ENCODE measurements around the gene PYDC1.
"Not testable (repeated sequence)": the region's sequence is repeated elsewhere in the genome, so short reads cannot be mapped to it uniquely, and the experiment has no call there.

Gene PYDC1

GRCh38 chr16:31245598-31245997, 28.7 kb upstream of the PYDC1 start:
- H3K9ac ChIP-seq (ENCODE audit: low read depth, low read length); H3K9me3 ChIP-seq (replicated peaks; ENCODE audit: low read length); H3K4me3 ChIP-seq (ENCODE audit: low read length); H3K36me3 ChIP-seq (ENCODE audit: insufficient read depth, low read length); H3K4me1 ChIP-seq (ENCODE audit: control insufficient read depth, insufficient read depth, low read length); H3K4me2 ChIP-seq (ENCODE audit: low read length): not testable (repeated sequence)
- H3K27me3 ChIP-seq (ENCODE audit: control insufficient read depth, insufficient read depth, low read length), result peaks cover 21% of the 10 kb centered on the region

DNA sequence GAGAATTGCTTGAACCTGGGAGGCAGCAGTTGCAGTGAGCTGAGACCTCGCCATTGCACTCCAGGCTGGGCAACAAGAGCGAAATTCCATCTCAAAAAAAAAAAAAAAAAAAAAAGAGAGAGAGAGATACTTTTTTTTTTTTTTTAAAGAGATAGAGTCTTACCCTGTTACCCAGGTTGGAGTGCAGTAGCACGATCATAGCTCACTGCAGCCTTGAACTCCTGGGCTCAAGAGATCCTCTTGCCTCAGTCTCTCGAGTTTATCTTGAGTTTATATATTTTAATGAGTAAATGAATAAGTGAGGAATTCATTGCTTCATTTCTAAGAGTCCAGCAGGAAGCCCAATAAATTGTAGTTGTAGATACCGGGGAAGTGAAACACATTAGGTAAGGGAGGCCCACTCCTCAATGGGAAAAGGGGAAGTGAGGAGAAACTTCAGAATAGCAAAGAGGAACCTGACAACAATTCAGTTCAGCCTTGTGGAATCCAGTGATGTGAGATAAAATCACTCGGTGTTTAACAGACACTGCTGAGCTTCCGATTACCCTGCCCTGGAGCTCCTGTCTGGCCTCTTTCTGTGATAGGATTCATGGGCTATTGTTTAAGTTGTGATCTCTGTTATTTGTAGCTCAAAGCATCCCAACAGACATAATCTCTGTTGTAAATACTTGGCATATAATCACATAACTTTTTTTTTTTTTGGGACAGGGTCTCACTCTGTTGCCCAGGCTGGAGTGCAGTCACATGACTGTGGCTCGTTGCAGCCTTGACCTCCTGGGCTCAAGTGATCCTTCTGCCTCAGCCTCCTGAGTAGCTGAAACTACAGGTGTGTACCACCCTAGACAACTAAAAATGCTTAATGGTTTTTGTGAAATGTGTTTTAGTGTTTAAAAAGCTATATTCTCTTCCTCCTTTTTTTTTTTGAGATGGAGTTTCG, 27.1 kb upstream of the PYDC1 start:
- H3K4me1 ChIP-seq (ENCODE audit: control insufficient read depth, insufficient read depth, low read length), result no peaks in the 10 kb centered on the region
- H3K4me3 ChIP-seq (ENCODE audit: low read length), result no peak overlapping the region

DNA sequence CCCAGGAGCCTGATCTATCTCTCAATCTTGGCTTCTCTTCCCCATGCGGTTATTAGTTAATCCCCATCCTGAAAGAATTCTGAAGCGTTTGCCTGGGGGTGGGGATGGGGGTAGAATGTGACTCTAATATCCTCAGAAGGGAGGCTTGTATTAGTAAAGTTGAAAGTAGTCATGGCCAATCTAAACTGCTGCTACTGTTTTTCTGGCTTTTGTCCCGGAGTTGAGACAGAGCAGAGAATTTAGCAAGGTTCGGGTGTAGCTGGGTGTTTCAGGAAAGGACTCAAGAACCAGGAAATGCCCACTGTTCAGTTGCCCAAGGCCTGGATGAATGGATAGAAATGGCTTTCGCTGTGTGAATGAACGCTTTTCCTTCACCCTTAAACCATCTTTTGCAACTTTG, 25.3 kb upstream of the PYDC1 start:
- H3K9me3 ChIP-seq (replicated peaks; ENCODE audit: low read length), result no peaks in the 10 kb centered on the region
- no peak overlapping the region for H3K4me2 ChIP-seq (ENCODE audit: low read length)
- H3K27me3 ChIP-seq (ENCODE audit: control insufficient read depth, insufficient read depth, low read length), result peaks cover 33% of the 10 kb centered on the region
- no peak overlapping the region for H3K9ac ChIP-seq (ENCODE audit: low read depth, low read length)
- no peaks in the 10 kb centered on the region for H3K4me1 ChIP-seq (ENCODE audit: control insufficient read depth, insufficient read depth, low read length)
- H3K4me3 ChIP-seq (ENCODE audit: low read length), result no peak overlapping the region
- no peaks in the 10 kb centered on the region for H3K36me3 ChIP-seq (ENCODE audit: insufficient read depth, low read length)

More for the DNA sequence above, 27.1 kb upstream of the PYDC1 start:
- H3K9ac ChIP-seq (ENCODE audit: low read depth, low read length), result no peak overlapping the region
- no peaks in the 10 kb centered on the region for H3K9me3 ChIP-seq (replicated peaks; ENCODE audit: low read length)
- no peak overlapping the region for H3K4me2 ChIP-seq (ENCODE audit: low read length)
- peaks cover 31% of the 10 kb centered on the region for H3K27me3 ChIP-seq (ENCODE audit: control insufficient read depth, insufficient read depth, low read length)
- H3K36me3 ChIP-seq (ENCODE audit: insufficient read depth, low read length), result no peaks in the 10 kb centered on the region

DNA sequence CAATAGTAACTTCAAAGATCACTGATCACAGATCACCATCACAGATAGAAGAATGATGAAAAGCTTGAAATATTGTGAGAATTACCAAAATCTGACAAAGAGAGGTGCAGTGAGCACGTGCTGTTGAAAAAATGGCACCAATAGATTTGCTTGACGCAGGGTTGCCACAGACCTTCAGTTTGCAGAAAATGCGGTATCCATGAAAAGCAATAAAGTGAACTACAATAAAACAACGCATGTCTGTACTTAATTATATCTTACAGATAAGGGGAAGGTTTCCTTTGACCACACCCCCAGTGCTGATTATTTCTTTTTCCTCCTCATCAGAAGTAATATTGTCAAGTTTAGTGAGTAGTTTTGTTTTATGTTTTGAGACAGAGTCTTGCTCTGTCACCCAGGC, 21.1 kb upstream of the PYDC1 start:
- Histone ChIP-seq H3K9me3 (replicated peaks; ENCODE audit: low read length) (no peaks in the 10 kb centered on the region), H3K4me2 (ENCODE audit: low read length) (no peak overlapping the region), H3K9ac (ENCODE audit: low read depth, low read length) (no peak overlapping the region), H3K27me3 (ENCODE audit: control insufficient read depth, insufficient read depth, low read length) (peaks cover 29% of the 10 kb centered on the region), H3K4me3 (ENCODE audit: low read length) (no peak overlapping the region), H3K4me1 (ENCODE audit: control insufficient read depth, insufficient read depth, low read length) (no peaks in the 10 kb centered on the region), H3K36me3 (ENCODE audit: insufficient read depth, low read length) (no peaks in the 10 kb centered on the region)

DNA sequence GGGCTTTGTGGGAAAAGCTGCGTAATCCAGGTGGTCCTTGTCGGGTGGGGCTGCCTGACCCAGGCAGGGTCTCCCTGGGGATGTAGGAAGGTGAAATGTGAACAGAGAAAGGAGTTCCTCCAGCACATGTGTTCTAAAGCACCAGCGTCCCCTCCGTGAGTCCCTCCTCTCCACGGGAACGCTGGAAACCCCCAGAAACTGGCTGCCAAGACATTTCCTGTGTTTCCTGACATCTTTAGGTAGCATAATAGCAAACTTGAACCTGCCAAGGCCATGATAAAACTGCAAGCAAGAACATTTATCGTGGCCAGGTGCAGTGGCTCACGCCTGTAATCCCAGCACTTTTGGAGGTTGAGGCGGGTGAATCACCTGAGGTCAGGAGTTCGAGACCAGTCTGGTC, 12.6 kb upstream of the PYDC1 start:
- Histone ChIP-seq H3K4me2 (ENCODE audit: low read length) (no peak overlapping the region), H3K4me1 (ENCODE audit: control insufficient read depth, insufficient read depth, low read length) (peaks cover 4% of the 10 kb centered on the region), H3K9me3 (replicated peaks; ENCODE audit: low read length) (no peaks in the 10 kb centered on the region), H3K4me3 (ENCODE audit: low read length) (no peak overlapping the region), H3K36me3 (ENCODE audit: insufficient read depth, low read length) (no peaks in the 10 kb centered on the region), H3K9ac (ENCODE audit: low read depth, low read length) (no peak overlapping the region), H3K27me3 (ENCODE audit: control insufficient read depth, insufficient read depth, low read length) (no peaks in the 10 kb centered on the region)

GRCh38 chr16:31228206-31228605, 11.3 kb upstream of the PYDC1 start:
- no peak overlapping the region for H3K4me2 ChIP-seq (ENCODE audit: low read length)
- no peak overlapping the region for H3K9ac ChIP-seq (ENCODE audit: low read depth, low read length)
- no peaks in the 10 kb centered on the region for H3K9me3 ChIP-seq (replicated peaks; ENCODE audit: low read length)
- H3K4me1 ChIP-seq (ENCODE audit: control insufficient read depth, insufficient read depth, low read length), result peaks cover 4% of the 10 kb centered on the region
- no peaks in the 10 kb centered on the region for H3K36me3 ChIP-seq (ENCODE audit: insufficient read depth, low read length)
- no peaks in the 10 kb centered on the region for H3K27me3 ChIP-seq (ENCODE audit: control insufficient read depth, insufficient read depth, low read length)
- H3K4me3 ChIP-seq (ENCODE audit: low read length), result no peak overlapping the region

DNA sequence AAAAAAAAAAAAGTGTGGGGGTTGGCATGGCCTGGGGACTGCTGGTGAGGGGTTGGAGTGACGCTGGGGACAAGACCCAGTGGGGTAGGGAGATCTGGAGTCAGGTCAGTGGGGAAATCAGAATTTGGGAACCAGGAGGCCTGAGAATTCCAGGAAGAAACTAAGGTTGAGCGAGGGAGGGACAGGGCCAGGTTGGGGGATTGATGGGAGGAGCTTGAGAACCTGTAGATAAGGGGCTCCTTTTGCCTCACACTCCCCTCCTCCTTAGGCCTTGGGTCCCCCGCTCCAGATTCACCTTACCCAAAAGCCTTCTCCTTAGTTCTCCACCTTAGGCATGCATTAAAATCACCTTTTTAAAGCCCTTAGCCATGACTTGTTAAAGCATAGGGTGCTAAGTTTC, 8.3 kb upstream of the PYDC1 start:
- no peak overlapping the region for H3K4me3 ChIP-seq (ENCODE audit: low read length)
- H3K9ac ChIP-seq (ENCODE audit: low read depth, low read length), result no peak overlapping the region
- H3K4me2 ChIP-seq (ENCODE audit: low read length), result no peak overlapping the region
- H3K36me3 ChIP-seq (ENCODE audit: insufficient read depth, low read length), result peaks cover 5% of the 10 kb centered on the region
- no peaks in the 10 kb centered on the region for H3K27me3 ChIP-seq (ENCODE audit: control insufficient read depth, insufficient read depth, low read length)
- peaks cover 4% of the 10 kb centered on the region for H3K4me1 ChIP-seq (ENCODE audit: control insufficient read depth, insufficient read depth, low read length)
- H3K9me3 ChIP-seq (replicated peaks; ENCODE audit: low read length), result no peaks in the 10 kb centered on the region

GRCh38 chr16:31224092-31224955, 7.4 kb upstream of the PYDC1 start:
- H3K9ac ChIP-seq (ENCODE audit: low read depth, low read length), result no peak overlapping the region
- no peaks in the 10 kb centered on the region for H3K9me3 ChIP-seq (replicated peaks; ENCODE audit: low read length)
- no peak overlapping the region for H3K4me3 ChIP-seq (ENCODE audit: low read length)
- peaks cover 5% of the 10 kb centered on the region for H3K36me3 ChIP-seq (ENCODE audit: insufficient read depth, low read length)
- no peaks in the 10 kb centered on the region for H3K27me3 ChIP-seq (ENCODE audit: control insufficient read depth, insufficient read depth, low read length)
- peaks cover 4% of the 10 kb centered on the region for H3K4me1 ChIP-seq (ENCODE audit: control insufficient read depth, insufficient read depth, low read length)
- H3K4me2 ChIP-seq (ENCODE audit: low read length), result no peak overlapping the region

DNA sequence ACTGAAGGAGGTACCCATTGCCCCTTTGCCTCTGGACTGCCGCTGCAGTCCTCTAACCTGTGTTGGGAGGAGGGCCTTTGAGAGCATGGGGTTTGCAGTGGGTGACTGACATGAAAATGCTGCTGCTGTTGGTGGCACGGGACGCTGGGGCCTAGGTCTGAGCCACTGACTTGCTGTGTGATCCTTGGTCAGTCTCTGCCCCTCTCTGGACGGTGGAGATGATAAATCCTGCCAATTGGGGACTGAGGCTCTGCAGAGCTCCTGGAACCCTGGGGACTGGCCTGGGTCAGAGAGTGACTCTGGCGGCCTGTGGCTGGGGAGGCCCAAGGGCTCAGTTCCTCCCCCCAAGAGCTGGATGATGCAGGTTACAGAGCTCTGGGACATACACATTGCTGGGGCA, 6.1 kb upstream of the PYDC1 start:
- peaks cover 5% of the 10 kb centered on the region for H3K36me3 ChIP-seq (ENCODE audit: insufficient read depth, low read length)
- no peak overlapping the region for H3K4me2 ChIP-seq (ENCODE audit: low read length)
- H3K4me1 ChIP-seq (ENCODE audit: control insufficient read depth, insufficient read depth, low read length), result no peaks in the 10 kb centered on the region
- no peaks in the 10 kb centered on the region for H3K27me3 ChIP-seq (ENCODE audit: control insufficient read depth, insufficient read depth, low read length)
- no peak overlapping the region for H3K4me3 ChIP-seq (ENCODE audit: low read length)
- no peaks in the 10 kb centered on the region for H3K9me3 ChIP-seq (replicated peaks; ENCODE audit: low read length)
- no peak overlapping the region for H3K9ac ChIP-seq (ENCODE audit: low read depth, low read length)

DNA sequence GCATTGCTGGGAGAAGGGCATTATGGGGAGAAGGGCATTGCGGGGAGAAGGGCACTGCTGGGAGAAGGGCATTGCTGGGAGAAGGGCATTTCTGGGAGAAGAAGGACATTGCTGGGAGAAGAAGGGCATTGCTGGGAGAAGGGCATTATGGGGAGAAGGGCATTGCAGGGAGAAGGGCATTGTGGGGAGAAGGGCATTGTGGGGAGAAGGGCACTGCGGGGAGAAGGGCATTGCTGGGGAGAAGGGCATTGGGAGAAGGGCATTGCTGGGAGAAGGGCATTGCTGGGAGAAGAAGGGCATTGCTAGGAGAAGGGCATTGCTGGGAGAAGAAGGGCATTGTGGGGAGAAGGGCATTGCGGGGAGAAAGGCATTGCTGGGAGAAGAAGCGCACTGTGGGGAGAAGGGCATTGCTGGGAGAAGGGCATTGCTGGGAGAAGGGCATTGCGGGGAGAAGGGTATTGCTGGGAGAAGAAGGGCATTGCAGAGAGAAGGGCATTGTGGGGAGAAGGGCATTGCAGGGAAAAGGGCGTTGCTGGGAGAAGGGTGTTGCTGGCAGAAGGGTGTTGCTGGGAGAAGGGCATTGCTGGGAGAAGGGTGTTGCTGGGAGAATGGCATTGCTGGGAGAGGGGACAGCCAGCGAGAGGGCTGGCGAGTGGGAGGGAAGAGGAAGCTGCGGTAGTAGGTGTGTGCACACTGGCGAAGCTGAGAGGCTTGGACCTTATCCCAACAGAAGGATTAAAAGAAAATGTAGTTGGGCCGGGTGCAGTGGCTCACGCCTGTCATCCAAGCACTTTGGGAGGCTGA, 4.6 kb upstream of the PYDC1 start:
- H3K4me3 ChIP-seq (ENCODE audit: low read length), result no peak overlapping the region
- no peaks in the 10 kb centered on the region for H3K9me3 ChIP-seq (replicated peaks; ENCODE audit: low read length)
- H3K9ac ChIP-seq (ENCODE audit: low read depth, low read length), result no peak overlapping the region
- no peaks in the 10 kb centered on the region for H3K27me3 ChIP-seq (ENCODE audit: control insufficient read depth, insufficient read depth, low read length)
- no peaks in the 10 kb centered on the region for H3K4me1 ChIP-seq (ENCODE audit: control insufficient read depth, insufficient read depth, low read length)
- H3K4me2 ChIP-seq (ENCODE audit: low read length), result no peak overlapping the region
- H3K36me3 ChIP-seq (ENCODE audit: insufficient read depth, low read length), result peaks cover 5% of the 10 kb centered on the region

GRCh38 chr16:31219154-31219741, 2.3 kb upstream of the PYDC1 start:
- H3K4me2 ChIP-seq (ENCODE audit: low read length), result no peak overlapping the region
- peaks cover 2% of the 10 kb centered on the region for H3K27me3 ChIP-seq (ENCODE audit: control insufficient read depth, insufficient read depth, low read length)
- H3K4me1 ChIP-seq (ENCODE audit: control insufficient read depth, insufficient read depth, low read length), result peaks cover 14% of the 10 kb centered on the region
- no peaks in the 10 kb centered on the region for H3K9me3 ChIP-seq (replicated peaks; ENCODE audit: low read length)
- peaks cover 5% of the 10 kb centered on the region for H3K36me3 ChIP-seq (ENCODE audit: insufficient read depth, low read length)
- H3K4me3 ChIP-seq (ENCODE audit: low read length), result no peak overlapping the region
- H3K9ac ChIP-seq (ENCODE audit: low read depth, low read length), result no peak overlapping the region

Data from skeletal muscle satellite cell (primary cell).